DMS114 treated with DMSO at 0.1 percent for 48 hours (cell line): ENCODE data around the gene SNX8.

Experiments used
- DNase-seq: peaks from one replicate; lab custom pipeline; 2025; ENCODE audit not compliant: unreplicated experiment; lab: John Stamatoyannopoulos, UW

The SNX8 gene

DNA sequence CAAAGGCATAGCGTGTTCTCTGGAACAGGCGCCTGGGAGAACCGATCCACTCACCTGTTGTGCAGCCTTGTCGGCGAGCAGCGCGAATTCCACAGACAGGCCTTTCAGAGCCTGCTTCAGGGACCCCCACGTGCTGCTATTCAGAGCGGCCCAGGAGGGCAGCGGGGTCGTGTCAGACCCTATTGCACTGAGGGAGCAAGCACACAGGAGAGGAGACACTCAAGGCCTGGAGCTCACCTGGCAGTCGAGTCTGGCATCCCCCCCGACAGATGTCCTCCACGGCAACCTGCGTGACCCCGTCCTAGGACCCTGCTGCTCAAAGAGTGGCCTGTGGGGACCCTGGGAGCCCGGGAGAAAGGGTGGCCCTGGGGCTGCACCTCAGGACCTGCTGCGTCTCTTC, 51.1 kb downstream of the SNX8 start:
- no peak for DNase-seq

GRCh38 chr7:2261611-2262010, 52.6 kb downstream of the SNX8 start:
- no peak for DNase-seq

- DNase-seq: no peak
Measured at GRCh38 chr7:2260820-2261219, 53.4 kb downstream of the SNX8 start.

- DNase-seq: no peak
Measured at GRCh38 chr7:2259480-2259879, 54.8 kb downstream of the SNX8 start.

DNA sequence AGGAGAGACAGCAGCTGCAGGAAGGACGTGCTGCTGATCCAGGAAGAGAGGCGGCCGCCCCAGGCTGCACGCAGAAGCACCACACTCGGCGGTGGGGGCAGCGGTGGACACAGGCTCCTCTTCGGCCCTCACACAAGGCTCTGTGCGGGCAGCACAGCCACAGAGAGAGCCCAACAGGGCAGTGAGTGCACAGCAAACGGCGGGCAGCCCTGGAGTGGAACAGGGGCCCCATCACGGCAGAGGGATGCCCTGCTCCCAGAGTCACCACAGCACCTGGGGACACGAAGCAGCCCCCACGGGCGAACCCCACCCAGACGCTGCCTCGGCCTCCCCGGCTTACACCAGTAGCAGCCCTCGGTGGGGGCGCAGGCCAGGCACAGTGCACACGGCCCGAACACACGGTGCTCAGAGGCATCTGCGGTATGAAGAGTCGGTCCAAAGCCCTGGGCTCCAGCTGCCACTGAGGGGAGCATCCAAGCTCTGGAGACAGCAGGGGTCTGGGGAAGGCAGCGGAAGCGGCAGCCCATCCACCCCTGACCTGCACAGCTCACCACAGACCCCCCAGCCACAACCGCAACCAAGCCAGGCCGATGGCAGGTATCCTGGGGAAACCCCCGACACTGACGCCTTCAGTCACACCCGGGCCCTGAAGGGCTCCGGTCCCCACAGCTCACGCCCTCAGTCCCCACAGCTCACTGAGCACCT, 55.4 kb downstream of the SNX8 start:
- no peak for DNase-seq

DNA sequence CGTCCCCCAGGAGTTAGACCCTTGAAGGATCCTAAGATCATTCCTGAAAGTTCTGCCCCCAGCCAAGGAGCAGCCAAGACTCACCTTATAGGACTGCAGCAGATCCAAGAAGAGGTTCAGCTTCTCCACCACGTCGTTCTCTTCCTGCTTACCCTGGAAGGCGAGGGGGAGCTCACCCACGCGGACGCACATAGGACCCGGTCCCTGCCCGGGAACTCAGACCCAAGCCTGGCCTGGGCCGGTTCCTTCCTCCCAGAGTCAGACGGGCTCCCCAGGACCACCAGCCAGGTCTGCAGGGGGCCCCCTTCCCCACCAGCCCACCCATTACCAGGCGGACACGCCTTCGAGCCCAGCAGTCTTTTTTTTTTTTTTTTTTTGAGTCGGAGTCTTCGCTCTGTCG, 56.6 kb downstream of the SNX8 start:
- DNase-seq: no peak

DNA sequence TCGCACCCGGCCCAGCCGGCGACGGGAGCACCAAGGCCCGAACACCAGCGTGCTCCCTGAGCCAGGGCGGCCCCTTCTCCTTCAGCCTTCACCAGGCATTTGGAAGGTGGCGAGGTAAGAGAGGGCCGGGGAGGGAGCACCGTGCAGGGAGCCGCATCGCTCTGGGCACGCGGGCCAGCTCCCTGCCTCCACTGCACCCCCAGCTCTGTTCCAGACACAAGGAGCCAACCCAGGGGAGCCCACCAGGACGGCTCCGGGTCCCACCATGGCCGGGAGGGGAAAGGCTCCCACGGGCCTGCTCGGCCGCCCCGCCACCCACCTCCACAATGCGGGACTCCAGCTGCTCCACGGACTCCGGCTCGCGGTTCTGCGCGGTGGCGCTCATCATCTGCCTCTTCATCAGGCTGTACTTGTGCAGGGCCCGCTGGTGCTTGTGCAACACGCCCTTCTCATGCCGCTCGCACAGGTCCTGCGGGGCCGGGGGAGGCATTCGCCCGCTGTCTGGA, 57.1 kb downstream of the SNX8 start:
- DNase-seq: no peak

DNA sequence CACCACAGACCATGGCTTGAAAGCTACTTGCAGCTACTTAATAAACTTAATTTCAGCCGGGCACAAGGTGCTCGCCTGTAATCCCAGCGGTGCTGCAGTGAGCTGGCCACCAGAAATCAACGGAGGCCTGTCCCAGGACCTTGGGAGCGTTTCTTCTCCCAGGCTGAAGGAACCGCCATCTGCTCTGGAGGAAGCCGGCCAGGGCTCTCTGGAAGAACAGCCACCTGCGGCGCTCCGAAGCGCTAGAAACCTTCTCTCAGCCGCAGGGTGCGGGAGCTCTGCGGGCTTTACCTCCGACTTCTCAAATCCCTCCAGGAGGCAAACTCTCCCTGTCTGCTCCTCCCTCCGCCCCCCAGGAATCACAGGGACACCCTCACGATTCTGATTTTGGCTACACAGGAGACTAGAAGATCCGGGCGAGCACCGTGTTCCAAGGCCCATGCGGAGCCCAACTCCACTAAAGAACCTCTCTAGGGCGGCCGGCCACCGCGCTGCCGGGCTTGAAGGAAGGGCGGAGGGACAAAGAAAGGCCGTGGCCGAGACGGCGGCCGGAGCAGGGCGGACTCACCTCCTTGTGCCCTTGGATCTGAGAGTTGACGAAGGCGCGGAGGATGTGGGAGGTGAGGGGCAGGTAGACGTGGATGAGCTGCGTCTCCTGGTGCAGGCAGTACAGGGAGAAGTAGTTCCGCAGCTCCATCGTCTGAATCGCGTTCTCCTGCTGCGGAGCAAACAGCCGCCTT, 57.8 kb downstream of the SNX8 start:
- no peak for DNase-seq

DNA sequence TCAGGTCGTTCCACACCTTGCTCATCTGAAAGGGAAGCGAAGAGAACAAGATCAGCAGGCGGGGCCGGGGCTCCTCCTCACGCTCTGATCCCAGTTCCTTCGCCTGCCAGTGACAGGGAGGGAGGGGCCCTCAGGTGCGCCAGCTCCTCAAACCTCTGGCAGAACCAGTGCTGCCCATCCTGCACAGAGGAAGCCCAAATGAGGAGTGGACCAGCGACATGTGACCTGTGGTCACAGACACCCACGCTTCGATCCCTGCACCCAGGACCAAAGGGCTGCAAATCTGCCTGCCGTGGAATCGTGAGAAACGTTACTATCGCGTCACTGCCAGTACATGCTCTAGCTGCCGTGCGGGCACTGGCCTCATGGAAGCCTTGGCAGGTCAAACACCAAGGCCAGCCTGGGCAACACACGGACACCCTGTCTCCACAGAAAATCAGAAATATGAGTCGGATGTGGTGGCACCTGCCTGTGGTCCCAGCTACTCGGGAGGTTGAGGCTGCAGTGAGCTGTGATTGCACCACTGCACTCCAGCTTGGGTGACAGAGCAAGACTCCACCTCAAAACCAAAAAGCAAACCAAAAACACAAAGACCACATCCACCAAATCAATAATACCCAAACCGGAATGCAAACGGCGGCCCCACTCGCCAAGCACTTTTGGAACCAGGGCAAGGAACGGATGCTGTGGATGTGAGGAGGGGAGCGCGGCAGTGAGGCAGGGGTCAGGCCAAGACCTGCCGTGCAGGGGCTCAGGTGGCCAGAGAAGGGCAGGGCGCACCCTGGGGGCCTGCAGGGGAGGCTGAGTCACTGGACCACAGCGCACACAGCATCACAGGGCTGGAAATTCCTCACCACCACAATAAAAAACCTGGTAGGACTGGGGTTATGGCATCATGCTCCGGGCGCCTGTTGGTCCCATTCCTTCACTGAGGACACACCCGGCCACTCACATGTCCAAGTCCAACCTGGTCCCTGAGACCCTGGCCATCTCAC, 58.8 kb downstream of the SNX8 start:
- DNase-seq: no peak

- DNase-seq: no peak
Measured at GRCh38 chr7:2254429-2255144, 59.7 kb downstream of the SNX8 start.

GRCh38 chr7:2253525-2254244, 60.6 kb downstream of the SNX8 start:
- no peak for DNase-seq

DNA sequence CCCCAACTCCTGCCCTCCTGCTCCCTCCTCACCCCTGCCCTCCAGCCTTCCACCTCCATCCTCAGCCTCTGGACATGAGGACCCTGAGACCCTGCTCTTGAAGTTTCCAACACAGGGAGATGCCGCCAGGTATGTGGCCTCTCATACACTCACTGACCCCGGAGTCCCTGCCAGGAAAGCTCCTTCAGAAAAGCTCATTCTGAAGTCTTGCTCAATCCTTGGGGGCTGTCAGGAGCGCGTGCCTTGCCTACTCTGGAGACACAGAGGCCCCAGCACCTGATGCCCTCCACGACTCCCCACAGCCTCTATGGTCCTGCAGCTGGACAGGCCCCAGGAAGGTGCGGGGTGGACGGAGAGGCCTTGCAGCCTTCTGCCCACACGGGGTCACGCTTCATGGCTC, 61.2 kb downstream of the SNX8 start:
- no peak for DNase-seq

- no peak for DNase-seq
Measured at GRCh38 chr7:2251841-2252771, 62.1 kb downstream of the SNX8 start.

GRCh38 chr7:2251381-2251780, 62.9 kb downstream of the SNX8 start:
- DNase-seq: no peak

- no peak for DNase-seq
Measured at GRCh38 chr7:2249744-2250323, 64.4 kb downstream of the SNX8 start.

DNA sequence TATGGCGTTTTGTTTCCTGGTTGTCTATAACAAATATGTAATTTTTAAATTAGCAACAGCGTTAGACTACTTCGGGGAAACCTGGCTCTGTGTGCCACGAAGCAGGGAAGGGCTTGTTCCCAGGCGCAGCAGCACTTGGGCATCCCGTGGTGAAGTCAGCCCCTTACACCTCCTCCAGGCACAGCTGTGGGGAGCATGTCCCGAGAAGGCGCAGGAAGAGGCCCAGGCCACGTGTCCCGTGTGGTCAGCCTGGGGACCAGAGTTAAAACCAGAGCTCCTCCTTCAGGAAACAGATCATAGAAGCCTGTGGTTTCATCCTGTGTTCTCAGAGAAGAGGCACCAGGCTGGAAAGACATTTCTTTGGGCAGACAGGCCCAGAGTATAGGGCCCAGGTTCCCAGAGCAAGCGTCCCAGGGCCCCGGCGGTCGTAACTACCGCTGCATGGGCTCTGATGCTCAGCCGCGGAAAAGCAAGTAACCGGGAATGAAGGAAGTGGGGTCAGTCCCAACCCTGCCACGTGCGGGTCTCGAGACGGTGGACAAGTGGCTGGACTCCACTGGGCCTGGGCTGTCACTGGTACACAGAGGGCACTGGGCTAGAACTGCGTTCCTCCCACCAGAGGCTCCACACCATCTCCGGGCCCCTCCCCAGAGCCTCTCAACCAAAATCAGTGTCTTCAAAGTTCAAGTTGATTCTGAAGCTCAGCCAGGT, 65.1 kb downstream of the SNX8 start:
- no peak for DNase-seq

DNA sequence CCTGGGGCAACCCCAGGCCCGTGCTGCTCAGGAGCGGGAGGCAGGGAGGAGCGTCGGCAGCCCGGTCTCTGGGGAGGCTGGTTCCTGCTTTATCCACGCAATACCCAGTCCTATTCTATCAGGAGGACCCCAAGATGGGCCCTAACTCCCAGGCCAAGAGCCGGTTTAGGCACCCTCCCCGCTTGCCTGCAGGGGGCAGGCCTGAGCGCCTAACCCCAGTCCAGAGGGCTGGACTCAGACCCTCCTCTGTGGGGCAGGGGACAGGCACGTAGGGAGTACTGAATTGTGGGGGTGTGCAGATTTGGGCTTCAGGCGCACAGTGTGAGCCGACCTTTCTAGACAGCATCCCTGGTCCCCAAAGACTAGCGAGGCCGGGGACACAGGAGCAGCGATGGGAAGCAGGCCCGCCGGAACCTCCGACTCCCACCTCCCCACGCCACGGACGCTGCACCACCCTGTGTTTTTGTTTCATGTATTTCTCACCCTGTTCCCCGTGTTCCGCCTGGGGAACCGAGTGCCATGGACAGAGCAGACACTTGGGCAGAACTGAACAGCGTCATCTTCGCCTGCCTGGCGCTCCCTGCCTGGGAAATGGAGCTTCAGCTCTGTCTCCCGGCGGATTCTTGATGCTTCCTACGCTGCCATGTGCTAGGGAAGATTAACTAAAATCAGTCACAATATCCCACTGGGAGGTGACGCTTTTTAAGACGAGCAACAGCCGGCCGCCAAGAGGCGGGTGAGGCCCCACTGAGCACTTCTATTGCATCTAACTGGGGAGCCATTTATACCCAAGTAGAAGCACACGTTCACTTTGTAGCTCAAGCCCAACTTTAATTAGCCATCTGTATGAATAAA, 66.9 kb downstream of the SNX8 start:
- DNase-seq: no peak
